Breast epithelium (tissue), 4 donors: Measurements from ENCODE around the gene SNX25. TPM values are rescaled to one million over a fixed set of nuclear protein-coding genes. Genes with fewer than 3 reads are reported as not detected.

Experiments used
- DNase-seq, 2 donors: peaks; one replicate each; pipeline ENCODE4 v3.0.0-alpha.2; 2019; ENCODE audit warnings: low spot score in 2 of 2
- H3K27ac ChIP-seq, 2 donors: fragments of 200-600 bp; sonication (generic) in 1 of 2; one replicate each; pipeline ENCODE4 v1.5.1; 2016 to 2019; ENCODE audit warnings: mild to moderate bottlenecking in 1 of 2
- H3K27me3 ChIP-seq, 2 donors: fragments of 200-600 bp; sonication (generic) in 1 of 2; one replicate each; pipeline versions ENCODE4 v1.5.1 to v1.6.0; 2017 to 2019; ENCODE audit warnings: control low read depth in 1 of 2, mild to moderate bottlenecking in 1 of 2
- H3K36me3 ChIP-seq: fragments of 200-600 bp; one replicate; pipeline ENCODE4 v1.5.1; 2019
- H3K4me1 ChIP-seq, 2 donors: fragments of 200-600 bp; sonication (generic); one replicate each; pipeline ENCODE4 v1.5.1; 2016 to 2019; ENCODE audit warnings: control low read depth in 1 of 2
- H3K4me3 ChIP-seq, 3 donors: fragments of 200-600 bp; sonication (generic); 1 replicate in 2 of 3; 2 replicates in 1 of 3; pipeline ENCODE4 v1.5.1; 2016 to 2019; ENCODE audit warnings: mild to moderate bottlenecking in 3 of 3, moderate library complexity in 2 of 3
- H3K9me3 ChIP-seq, 2 donors: fragments of 200-600 bp; sonication (generic) in 1 of 2; one replicate each; pipeline ENCODE4 v1.5.1; 2016 to 2019; ENCODE audit warnings: control low read depth in 1 of 2
- CTCF ChIP-seq, 3 donors: fragments of 450-650 bp; IDR thresholded peaks; one replicate each; pipeline ENCODE4 v1.5.1; 2016 to 2017; ENCODE audit warnings: antibody characterized with exemption in 3 of 3, mild to moderate bottlenecking in 3 of 3, moderate library complexity in 3 of 3
- POLR2A ChIP-seq: fragments of 450-650 bp; IDR thresholded peaks from one replicate; pipeline ENCODE4 v1.6.1; 2016; ENCODE audit warnings: antibody characterized with exemption, mild to moderate bottlenecking, moderate library complexity
- POLR2AphosphoS5 ChIP-seq, 3 donors: sonication (generic); formaldehyde crosslinking; IDR thresholded peaks; one replicate each; pipeline ENCODE4 v1.6.1; 2017; ENCODE audit warnings: antibody characterized with exemption in 3 of 3
- intact Hi-C: fragments of 100-400 bp; cut with DNase I; formaldehyde crosslinking; loops from one replicate; pipeline ENCODE4 v1.15.1; 2023; ENCODE audit warnings: low total_unique reads
- total RNA-seq, 3 donors: library from RNA; depleted of rRNA; stranded (reverse); fragments of >200 nt; gene quantifications; one replicate each; pipeline ENCODE4 v1.1.0, GENCODE V29; 2016

The SNX25 gene
- total RNA-seq, 3 donors from 2014 or later, result 16.8 to 30.1 (median 29.8) TPM

- TF ChIP-seq POLR2AphosphoS5 (IDR thresholded peaks at IDR 0.05) (no peak), CTCF (IDR thresholded peaks at IDR 0.05) (no peak), POLR2A (no peak)
- Histone ChIP-seq H3K36me3 (no peaks in the 10 kb centered on the region), H3K4me3 (no peak overlapping the region), H3K27ac (no peak overlapping the region), H3K4me1 (no peaks in the 10 kb centered on the region), H3K9me3 (no peaks in the 10 kb centered on the region), H3K27me3 (no peaks in the 10 kb centered on the region)
- no peak for DNase-seq
- intact Hi-C loops, result no loop called here
Measured at GRCh38 chr4:185242749-185243533, 33.5 kb downstream of the SNX25 start.

DNA sequence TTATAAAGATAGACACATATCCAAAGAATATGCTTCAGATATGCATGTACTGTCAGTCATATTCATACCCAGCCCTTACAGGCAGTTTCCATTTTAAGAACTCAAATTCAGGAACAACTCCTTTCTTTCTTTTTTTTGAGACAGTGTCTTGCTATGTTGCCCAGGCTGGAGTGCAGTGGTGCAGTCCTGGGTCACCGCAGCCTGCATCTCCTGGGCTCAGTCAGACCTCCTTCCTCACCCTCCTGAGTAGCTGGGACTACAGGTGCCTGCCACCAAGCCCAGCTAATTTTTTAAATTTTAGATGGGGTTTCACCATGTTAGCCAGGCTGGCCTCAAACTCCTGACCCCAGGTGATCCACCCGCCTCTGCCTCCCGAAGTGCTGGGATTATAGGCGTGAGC is 34.5 kb downstream of the SNX25 start:
- Histone ChIP-seq H3K27ac (no peak overlapping the region), H3K36me3 (no peaks in the 10 kb centered on the region), H3K4me1 (no peaks in the 10 kb centered on the region), H3K27me3 (no peaks in the 10 kb centered on the region), H3K9me3 (no peaks in the 10 kb centered on the region), H3K4me3 (no peak overlapping the region)
- DNase-seq, result no peak
- TF ChIP-seq POLR2A, result no peak
- TF ChIP-seq CTCF (IDR thresholded peaks at IDR 0.05), result no peak
- no peak for TF ChIP-seq POLR2AphosphoS5 (IDR thresholded peaks at IDR 0.05)
- intact Hi-C loops, result no loop called here

GRCh38 chr4:185244763-185245162 is 35.4 kb downstream of the SNX25 start:
- Histone ChIP-seq H3K27ac (no peak overlapping the region), H3K9me3 (no peaks in the 10 kb centered on the region), H3K27me3 (no peaks in the 10 kb centered on the region), H3K4me3 (no peak overlapping the region), H3K4me1 (no peaks in the 10 kb centered on the region), H3K36me3 (no peaks in the 10 kb centered on the region)
- DNase-seq, result no peak
- intact Hi-C loops, result no loop called here
- no peak for TF ChIP-seq POLR2AphosphoS5 (IDR thresholded peaks at IDR 0.05)
- TF ChIP-seq CTCF (IDR thresholded peaks at IDR 0.05), result no peak
- TF ChIP-seq POLR2A, result no peak

- intact Hi-C loops, result no loop called here
- Histone ChIP-seq H3K4me3 (no peak overlapping the region), H3K27me3 (no peaks in the 10 kb centered on the region), H3K36me3 (no peaks in the 10 kb centered on the region), H3K9me3 (no peaks in the 10 kb centered on the region), H3K27ac (no peak overlapping the region), H3K4me1 (no peaks in the 10 kb centered on the region)
- TF ChIP-seq CTCF (IDR thresholded peaks at IDR 0.05), result no peak
- TF ChIP-seq POLR2A, result no peak
- no peak for TF ChIP-seq POLR2AphosphoS5 (IDR thresholded peaks at IDR 0.05)
- no peak for DNase-seq
Measured at GRCh38 chr4:185246453-185246852, 37.1 kb downstream of the SNX25 start.

GRCh38 chr4:185247151-185247550 is 37.8 kb downstream of the SNX25 start:
- Histone ChIP-seq H3K27ac (no peak overlapping the region), H3K9me3 (no peaks in the 10 kb centered on the region), H3K4me3 (no peak overlapping the region), H3K27me3 (no peaks in the 10 kb centered on the region), H3K4me1 (no peaks in the 10 kb centered on the region), H3K36me3 (no peaks in the 10 kb centered on the region)
- TF ChIP-seq CTCF (IDR thresholded peaks at IDR 0.05) (no peak), POLR2AphosphoS5 (IDR thresholded peaks at IDR 0.05) (no peak), POLR2A (no peak)
- DNase-seq, result no peak
- intact Hi-C loops, result no loop called here
